IMR-90 (cell line): Measurements from ENCODE around the gene PTN. TPM values are rescaled to one million over a fixed set of nuclear protein-coding genes. Genes with fewer than 3 reads are reported as not detected.

Experiments
- ATAC-seq: fragments of 200-7000 bp; cut with Tn5 transposase; 2 replicates; pipeline ENCODE4 v1.9.1; 2020; ENCODE audit warnings: low read depth, mild to moderate bottlenecking, moderate library complexity
- BruUV-seq: library from RNA; stranded (reverse); fragments of 400-500 nt; replicated peaks from 2 replicates; lab custom pipeline; 2021; lab: Mats Ljungman, UMichigan
- CTCF ChIA-PET: fragments of 300-600 bp; formaldehyde crosslinking; extraction: SDS; loops from one replicate; lab custom pipeline; 2021; ENCODE audit warnings: antibody characterized with exemption; lab: Yijun Ruan, JAX
- POLR2A ChIA-PET: fragments of 300-600 bp; sonication (Branson Sonifier 250); formaldehyde crosslinking; loops from one replicate; lab custom pipeline; 2022; ENCODE audit warnings: antibody characterized with exemption; ENCODE audit not compliant: unreplicated experiment; lab: Charles Lee
- DNase-seq: peaks from one replicate; pipeline ENCODE4 v3.0.0; 2013
- H2AFZ ChIP-seq: replicated peaks from 2 replicates; pipeline ENCODE3; 2013; ENCODE audit warnings: low read length, mild to moderate bottlenecking; ENCODE audit not compliant: poor library complexity
- H2AK5ac ChIP-seq: 2 replicates; pipeline ENCODE4 v1.6.1; 2013; ENCODE audit warnings: low read depth, low read length, inconsistent platforms
- H2AK9ac ChIP-seq: replicated peaks from 2 replicates; pipeline ENCODE3; 2013; ENCODE audit warnings: mild to moderate bottlenecking, low read depth, low read length, moderate library complexity; ENCODE audit not compliant: poor library complexity
- H2BK120ac ChIP-seq: 2 replicates; pipeline ENCODE4 v1.6.1; 2013; ENCODE audit warnings: low read depth, low read length, inconsistent platforms
- H2BK15ac ChIP-seq: 3 replicates; pipeline ENCODE4 v1.6.1; 2013; ENCODE audit warnings: low read depth, low read length, inconsistent platforms
- H2BK20ac ChIP-seq: 2 replicates; pipeline ENCODE4 v1.6.1; 2013; ENCODE audit warnings: low read depth, mild to moderate bottlenecking, inconsistent platforms, low read length, moderate library complexity
- H2BK5ac ChIP-seq: 2 replicates; pipeline ENCODE4 v1.6.1; 2013; ENCODE audit warnings: mild to moderate bottlenecking, low read depth, low read length, inconsistent platforms; ENCODE audit not compliant: poor library complexity, severe bottlenecking
- H3K14ac ChIP-seq: replicated peaks from 2 replicates; pipeline ENCODE4 v1.6.1; 2013; ENCODE audit warnings: low read depth, low read length, inconsistent platforms
- H3K18ac ChIP-seq: 2 replicates; pipeline ENCODE4 v1.6.1; 2013; ENCODE audit warnings: low read depth, low read length, control low read depth
- H3K23ac ChIP-seq: 2 replicates; pipeline ENCODE4 v1.6.1; 2013; ENCODE audit warnings: low read depth, low read length, inconsistent platforms
- H3K27ac ChIP-seq: 2 replicates; pipeline ENCODE4 v1.5.1; 2013; ENCODE audit warnings: mild to moderate bottlenecking, control low read depth, low read length; ENCODE audit not compliant: insufficient read depth
- H3K27me3 ChIP-seq: 2 replicates; pipeline ENCODE4 v1.6.1; 2013; ENCODE audit warnings: low read length; ENCODE audit not compliant: control insufficient read depth, insufficient read depth
- H3K36me3 ChIP-seq: 2 replicates; pipeline ENCODE4 v1.6.1; 2013; ENCODE audit warnings: low read length, mixed read lengths; ENCODE audit not compliant: control insufficient read depth, insufficient read depth
- H3K4ac ChIP-seq: 2 replicates; pipeline ENCODE4 v1.6.1; 2013; ENCODE audit warnings: low read depth, low read length, inconsistent platforms
- H3K4me1 ChIP-seq: 2 replicates; pipeline ENCODE4 v1.6.1; 2013; ENCODE audit warnings: low read length, mixed read lengths; ENCODE audit not compliant: control insufficient read depth, insufficient read depth
- H3K4me2 ChIP-seq: 2 replicates; pipeline ENCODE4 v1.6.1; 2013; ENCODE audit warnings: low read depth, mild to moderate bottlenecking, control low read depth, low read length, moderate library complexity
- H3K4me3 ChIP-seq: 2 replicates; pipeline ENCODE4 v1.5.1; 2013; ENCODE audit warnings: low read depth, mild to moderate bottlenecking, control low read depth, low read length, moderate library complexity; ENCODE audit not compliant: insufficient read depth
- H3K56ac ChIP-seq: 2 replicates; pipeline ENCODE4 v1.6.1; 2013; ENCODE audit warnings: low read length, inconsistent platforms; ENCODE audit not compliant: insufficient read depth; ENCODE audit errors: extremely low read depth
- H3K79me1 ChIP-seq, 2 experiments: 2 replicates each; pipeline ENCODE4 v1.6.1; 2013; ENCODE audit warnings: low read length in 2 of 2, inconsistent platforms in 1 of 2, low read depth in 1 of 2
- H3K9ac ChIP-seq: 2 replicates; pipeline ENCODE4 v1.6.1; 2013; ENCODE audit warnings: low read depth, low read length, control low read depth
- H3K9me1 ChIP-seq: 2 replicates; pipeline ENCODE4 v1.6.1; 2013; ENCODE audit warnings: low read length, inconsistent platforms; ENCODE audit not compliant: insufficient read depth
- H3K9me3 ChIP-seq: 2 replicates; pipeline ENCODE4 v1.6.1; 2013; ENCODE audit warnings: low read length; ENCODE audit not compliant: control insufficient read depth, insufficient read depth
- H4K20me1 ChIP-seq: 2 replicates; pipeline ENCODE4 v1.6.1; 2013; ENCODE audit warnings: low read length, inconsistent platforms; ENCODE audit not compliant: insufficient read depth
- H4K5ac ChIP-seq: 2 replicates; pipeline ENCODE4 v1.6.1; 2013; ENCODE audit warnings: mild to moderate bottlenecking, low read depth, low read length, control low read depth
- H4K8ac ChIP-seq, 2 experiments: 2 replicates each; pipeline ENCODE4 v1.6.1; 2013; ENCODE audit warnings: low read depth in 2 of 2, low read length in 2 of 2, control low read depth in 1 of 2, inconsistent platforms in 1 of 2
- H4K91ac ChIP-seq: 2 replicates; pipeline ENCODE4 v1.6.1; 2013; ENCODE audit warnings: low read depth, low read length, inconsistent platforms; ENCODE audit not compliant: insufficient read depth
- BHLHE40 ChIP-seq: fragments of 150-350 bp; IDR thresholded peaks from 2 replicates; pipeline ENCODE4 v1.6.1; 2016; ENCODE audit warnings: mild to moderate bottlenecking, low read depth, low read length
- CEBPB ChIP-seq: IDR thresholded peaks from 2 replicates; pipeline ENCODE4 v1.6.1; 2012; ENCODE audit warnings: low read depth, low read length, improper control_type of control experiment
- CHD1 ChIP-seq: IDR thresholded peaks from 2 replicates; pipeline ENCODE4 v1.6.1; 2012; ENCODE audit warnings: low read depth, low read length, improper control_type of control experiment
- CTCF ChIP-seq: conservative IDR thresholded peaks from 2 replicates; pipeline ENCODE4 v1.5.1; 2012; ENCODE audit warnings: mild to moderate bottlenecking, low read depth, low read length, improper control_type of control experiment
- FOS ChIP-seq: fragments of 150-350 bp; IDR thresholded peaks from 2 replicates; pipeline ENCODE4 v1.6.1; 2016; ENCODE audit warnings: low read depth, low read length
- MAFK ChIP-seq: IDR thresholded peaks from 2 replicates; pipeline ENCODE4 v1.6.1; 2012; ENCODE audit warnings: low read depth, low read length, improper control_type of control experiment
- MAZ ChIP-seq: IDR thresholded peaks from 2 replicates; pipeline ENCODE4 v1.6.1; 2012; ENCODE audit warnings: low read depth, mild to moderate bottlenecking, low read length, improper control_type of control experiment, moderate library complexity, borderline replicate concordance
- MXI1 ChIP-seq: IDR thresholded peaks from 2 replicates; pipeline ENCODE4 v1.6.1; 2012; ENCODE audit warnings: low read depth, mild to moderate bottlenecking, low read length, moderate library complexity, borderline replicate concordance
- NFE2L2 ChIP-seq: fragments of 150-350 bp; IDR thresholded peaks from 2 replicates; pipeline ENCODE4 v1.6.1; 2016; ENCODE audit warnings: low read depth, mild to moderate bottlenecking, low read length
- POLR2A ChIP-seq: IDR thresholded peaks from 2 replicates; pipeline ENCODE4 v1.6.1; 2012; ENCODE audit warnings: mild to moderate bottlenecking, low read depth, low read length
- RAD21 ChIP-seq: IDR thresholded peaks from 2 replicates; pipeline ENCODE4 v1.6.1; 2012; ENCODE audit warnings: low read length, improper control_type of control experiment
- RCOR1 ChIP-seq: IDR thresholded peaks from 2 replicates; pipeline ENCODE4 v1.6.1; 2012; ENCODE audit warnings: mild to moderate bottlenecking, low read length, improper control_type of control experiment; ENCODE audit not compliant: insufficient replicate concordance
- RFX5 ChIP-seq: IDR thresholded peaks from 2 replicates; pipeline ENCODE4 v1.8.0; 2012; ENCODE audit warnings: low read depth, mild to moderate bottlenecking, low read length, moderate library complexity
- SMC3 ChIP-seq: fragments of 150-350 bp; IDR thresholded peaks from 2 replicates; pipeline ENCODE4 v1.6.1; 2016; ENCODE audit warnings: low read depth, mild to moderate bottlenecking, antibody characterized with exemption, low read length, moderate library complexity
- WGBS, 2 experiments: methylation state at CpG; one replicate each; pipeline versions ENCODE4 v1.1.5 to v1.1.7; 2013; ENCODE audit warnings: missing lambda C conversion rate in 2 of 2; ENCODE audit not compliant: insufficient read length in 1 of 2; ENCODE audit errors: extremely low coverage in 2 of 2; 5-methylcytosine and 5-hydroxymethylcytosine counted together
- dilution Hi-C: fragments of 300-500 bp; cut with HindIII; formaldehyde crosslinking; loops from one replicate; pipeline ENCODE4 v1.14.3; 2018; ENCODE audit warnings: low sequenced_read_pairs; ENCODE audit not compliant: unreplicated experiment
- in situ Hi-C: fragments of 300-500 bp; cut with MboI; formaldehyde crosslinking; loops from 3 replicates; pipeline ENCODE4 v1.14.3; 2019; ENCODE audit warnings: low sequenced_read_pairs, inconsistent platforms, mixed read lengths
- intact Hi-C: fragments of 100-400 bp; cut with micrococcal nuclease; formaldehyde crosslinking; loops from 2 replicates; pipeline ENCODE4 v1.10.0; 2022
- polyA plus RNA-seq, 3 experiments: library from polyadenylated mRNA; depleted of rRNA; stranded (reverse); fragments of >200 nt; gene quantifications; 2 replicates each; pipeline ENCODE4 v1.2.3, GENCODE V29; 2012; ENCODE audit warnings: low replicate concordance in 1 of 3
- total RNA-seq: library from RNA; depleted of rRNA; stranded (reverse); fragments of >200 nt; gene quantifications from 2 replicates; pipeline ENCODE4 v1.2.3, GENCODE V29; 2012
- TF ChIP-seq, protein P1 (sequence below): fragments of 150-350 bp; IDR thresholded peaks from 2 replicates; pipeline ENCODE4 v1.6.1; 2017; ENCODE audit warnings: mild to moderate bottlenecking, antibody characterized with exemption, low read length, low read depth
- TF ChIP-seq, protein P2 (sequence below): fragments of 150-350 bp; IDR thresholded peaks from 2 replicates; pipeline ENCODE4 v1.6.1; 2016; ENCODE audit warnings: low read depth, mild to moderate bottlenecking, low read length, moderate library complexity, borderline replicate concordance

PTN gene
- total and polyA plus RNA-seq, 2 of the 4 experiments (the other 2 are of a cell fraction): 61.7 to 186 TPM

GRCh38 chr7:137272249-137272648 lies 71.3 kb downstream of the PTN start:
- H3K4me3 ChIP-seq: no peak overlapping the region
- H2BK20ac ChIP-seq: no peak overlapping the region
- H4K20me1 ChIP-seq: no peaks in the 10 kb centered on the region
- no peak overlapping the region for H3K9ac ChIP-seq
- no peak overlapping the region for H3K23ac ChIP-seq
- no peak overlapping the region for H2BK120ac ChIP-seq
- H3K9me3 ChIP-seq: no peaks in the 10 kb centered on the region
- H2AFZ ChIP-seq: no peak overlapping the region
- no TSS peak for BruUV-seq
- ChIA-PET POLR2A (interaction anchor here (0.6 kb wide), 1 partner anchor 11 kb away, joined by 3 read pairs; no protein-coding TSS in a partner anchor), CTCF (interaction anchor here (0.9 kb wide), 1 partner anchor 15 kb away, joined by 6 read pairs; no protein-coding TSS in a partner anchor)
- no peak overlapping the region for H3K27ac ChIP-seq
- H3K14ac ChIP-seq: 0 out of 2 replicates have a peak overlapping the region, but pooled peaks have one; percentile 23
- intact Hi-C loops (no loop called here), dilution Hi-C loops (no loop called here), in situ Hi-C loops (no loop called here)
- TF ChIP-seq CTCF (no peak), RCOR1 (no peak), MAZ (no peak), SMC3 (no peak), BHLHE40 (no peak), MXI1 (no peak), MAFK (no peak), NFE2L2 (no peak), POLR2A (no peak), FOS (no peak), CHD1 (no peak), CEBPB (no peak), RFX5 (no peak), RAD21 (no peak)
- TF ChIP-seq, protein P1, sequence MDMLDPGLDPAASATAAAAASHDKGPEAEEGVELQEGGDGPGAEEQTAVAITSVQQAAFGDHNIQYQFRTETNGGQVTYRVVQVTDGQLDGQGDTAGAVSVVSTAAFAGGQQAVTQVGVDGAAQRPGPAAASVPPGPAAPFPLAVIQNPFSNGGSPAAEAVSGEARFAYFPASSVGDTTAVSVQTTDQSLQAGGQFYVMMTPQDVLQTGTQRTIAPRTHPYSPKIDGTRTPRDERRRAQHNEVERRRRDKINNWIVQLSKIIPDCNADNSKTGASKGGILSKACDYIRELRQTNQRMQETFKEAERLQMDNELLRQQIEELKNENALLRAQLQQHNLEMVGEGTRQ: no peak
- TF ChIP-seq, protein P2, sequence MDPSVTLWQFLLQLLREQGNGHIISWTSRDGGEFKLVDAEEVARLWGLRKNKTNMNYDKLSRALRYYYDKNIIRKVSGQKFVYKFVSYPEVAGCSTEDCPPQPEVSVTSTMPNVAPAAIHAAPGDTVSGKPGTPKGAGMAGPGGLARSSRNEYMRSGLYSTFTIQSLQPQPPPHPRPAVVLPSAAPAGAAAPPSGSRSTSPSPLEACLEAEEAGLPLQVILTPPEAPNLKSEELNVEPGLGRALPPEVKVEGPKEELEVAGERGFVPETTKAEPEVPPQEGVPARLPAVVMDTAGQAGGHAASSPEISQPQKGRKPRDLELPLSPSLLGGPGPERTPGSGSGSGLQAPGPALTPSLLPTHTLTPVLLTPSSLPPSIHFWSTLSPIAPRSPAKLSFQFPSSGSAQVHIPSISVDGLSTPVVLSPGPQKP: no peak
- H3K79me1 ChIP-seq: no peaks in the 10 kb centered on the region; a peak in 2 of 4 replicates
- WGBS, 2 experiments: 100% methylated on average over 1 of the region's 5 CpGs; no CpG with 5 or more reads in 1 of the 2 experiments
- no peak overlapping the region for H4K5ac ChIP-seq
- no peak overlapping the region for H3K4me2 ChIP-seq
- no peak overlapping the region for H3K4ac ChIP-seq
- H4K8ac ChIP-seq: no peak overlapping the region
- peaks cover 5% of the 10 kb centered on the region; the same call in 1 of the 2 replicates for H3K9me1 ChIP-seq
- no peak overlapping the region for H4K91ac ChIP-seq
- no peaks in the 10 kb centered on the region; the same call in 1 of the 2 replicates for H3K36me3 ChIP-seq
- ATAC-seq: no peak
- H2AK5ac ChIP-seq: no peak overlapping the region
- no peaks in the 10 kb centered on the region for H3K27me3 ChIP-seq
- no peak overlapping the region for H3K18ac ChIP-seq
- DNase-seq: no peak
- H3K4me1 ChIP-seq: no peaks in the 10 kb centered on the region
- H2BK15ac ChIP-seq: no peak overlapping the region
- H3K56ac ChIP-seq: no peak overlapping the region
- no peak overlapping the region for H2AK9ac ChIP-seq
- no peak overlapping the region for H2BK5ac ChIP-seq
